SKM-1 treated with dmso at 0.1 percent for 144 hours (cell line): ENCODE results near the gene MACROD2.

ENCODE experiments used
- DNase-seq: peaks from one replicate; lab custom pipeline; 2025; ENCODE audit not compliant: unreplicated experiment; lab: John Stamatoyannopoulos, UW

Gene MACROD2

DNA sequence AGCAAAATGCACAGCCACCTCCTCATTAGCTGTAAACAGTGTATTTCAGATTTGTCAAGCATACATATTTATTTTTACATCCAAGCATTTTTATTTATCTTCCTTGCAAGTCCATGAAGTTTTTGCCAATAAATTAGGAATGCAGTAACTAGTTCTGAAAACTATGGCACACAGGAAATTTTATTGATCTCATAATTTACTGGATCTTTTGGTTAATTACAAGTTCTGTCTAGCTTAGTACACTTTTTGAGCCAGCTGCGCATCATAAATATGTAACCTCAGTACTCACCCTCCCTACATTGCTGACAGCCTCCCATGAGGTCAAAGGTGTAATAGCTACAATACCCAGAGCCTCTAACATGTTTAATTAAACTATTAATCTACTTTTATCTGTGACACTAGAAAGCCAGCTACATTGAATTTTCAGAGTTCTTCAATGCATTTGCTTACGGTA, 1679.8 kb downstream of the MACROD2 start:
- DNase-seq: no peak

GRCh38 chr20:15675813-15676484, 1680.6 kb downstream of the MACROD2 start:
- DNase-seq: no peak

DNA sequence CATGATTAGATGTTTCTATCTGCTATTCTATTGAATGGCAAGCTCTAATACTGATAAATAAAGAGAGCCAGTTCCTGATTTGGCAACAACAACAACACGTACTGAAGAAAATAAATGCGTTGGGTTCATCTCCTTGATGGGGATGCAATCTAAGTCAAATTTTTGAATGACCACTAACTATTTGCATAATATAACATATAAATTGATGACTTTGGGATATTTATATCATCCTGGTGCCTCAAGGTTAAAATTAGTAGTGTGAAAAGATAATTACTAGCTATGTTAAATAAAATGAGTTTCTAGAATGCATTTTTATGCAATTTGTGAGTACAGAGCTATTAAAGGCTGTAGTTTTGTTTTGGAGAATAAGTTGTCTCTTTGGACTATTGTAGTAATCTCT, 1681.5 kb downstream of the MACROD2 start:
- no peak for DNase-seq

- DNase-seq: no peak
Measured at GRCh38 chr20:15682690-15683089, 1687.4 kb downstream of the MACROD2 start.

- no peak for DNase-seq
Measured at GRCh38 chr20:15692570-15692969, 1697.3 kb downstream of the MACROD2 start.

- DNase-seq: no peak
Measured at GRCh38 chr20:15699431-15700146, 1704.3 kb downstream of the MACROD2 start.

GRCh38 chr20:15700147-15700765, 1704.9 kb downstream of the MACROD2 start:
- no peak for DNase-seq

GRCh38 chr20:15702161-15702560, 1706.8 kb downstream of the MACROD2 start:
- DNase-seq: no peak

DNA sequence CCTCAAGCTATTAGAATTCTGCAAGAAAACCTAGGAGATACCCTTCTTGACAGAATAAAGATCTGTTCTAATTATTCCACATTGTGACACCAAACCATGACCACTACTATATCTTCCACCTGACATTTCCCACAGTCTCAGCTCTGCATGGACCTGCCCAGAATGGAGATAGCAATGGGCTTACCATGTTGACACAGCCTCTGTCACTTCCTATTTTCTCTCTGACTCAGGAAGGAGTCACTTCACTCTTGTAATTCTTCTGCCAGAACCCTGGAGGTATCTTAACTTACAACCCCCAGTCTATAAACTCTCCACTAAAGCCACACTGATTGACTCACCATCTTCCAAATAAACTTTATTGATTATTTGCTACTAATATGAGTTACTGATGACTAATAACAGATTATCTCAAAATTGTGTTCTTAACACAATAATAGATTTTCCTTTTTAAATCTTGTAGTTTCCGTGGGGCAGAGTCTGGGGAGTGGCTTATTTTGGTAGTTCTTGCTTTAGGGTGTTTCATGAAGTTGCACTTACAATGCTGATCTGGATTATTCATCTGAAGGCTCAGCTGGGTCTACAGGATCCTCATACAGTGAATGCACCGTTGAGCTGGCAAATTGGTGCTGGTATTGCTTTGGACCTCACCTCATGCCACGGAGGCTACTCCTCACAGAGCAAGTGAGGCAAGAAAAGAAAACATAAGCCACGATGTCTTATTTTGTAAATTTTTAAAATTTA, 1708.0 kb downstream of the MACROD2 start:
- no peak for DNase-seq

- no peak for DNase-seq
Measured at GRCh38 chr20:15705975-15706374, 1710.7 kb downstream of the MACROD2 start.

DNA sequence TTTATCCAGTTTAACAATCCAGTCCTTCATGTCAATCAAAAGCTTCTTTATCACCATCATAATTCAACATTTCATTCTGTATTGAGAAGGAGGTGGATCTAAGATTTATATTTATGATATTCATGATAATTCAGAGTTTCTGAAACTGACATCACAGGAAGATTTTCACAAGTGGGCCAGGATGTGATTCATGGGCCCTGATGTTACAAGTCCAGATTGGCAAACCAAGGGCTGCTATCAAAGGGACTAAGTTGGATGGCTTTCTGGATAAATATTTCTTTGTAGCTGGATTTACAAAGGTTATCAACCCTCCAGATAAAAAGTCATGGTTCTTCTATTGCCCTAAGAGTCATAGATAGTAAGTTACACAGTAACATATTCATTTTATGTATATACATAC, 1711.4 kb downstream of the MACROD2 start:
- no peak for DNase-seq

DNA sequence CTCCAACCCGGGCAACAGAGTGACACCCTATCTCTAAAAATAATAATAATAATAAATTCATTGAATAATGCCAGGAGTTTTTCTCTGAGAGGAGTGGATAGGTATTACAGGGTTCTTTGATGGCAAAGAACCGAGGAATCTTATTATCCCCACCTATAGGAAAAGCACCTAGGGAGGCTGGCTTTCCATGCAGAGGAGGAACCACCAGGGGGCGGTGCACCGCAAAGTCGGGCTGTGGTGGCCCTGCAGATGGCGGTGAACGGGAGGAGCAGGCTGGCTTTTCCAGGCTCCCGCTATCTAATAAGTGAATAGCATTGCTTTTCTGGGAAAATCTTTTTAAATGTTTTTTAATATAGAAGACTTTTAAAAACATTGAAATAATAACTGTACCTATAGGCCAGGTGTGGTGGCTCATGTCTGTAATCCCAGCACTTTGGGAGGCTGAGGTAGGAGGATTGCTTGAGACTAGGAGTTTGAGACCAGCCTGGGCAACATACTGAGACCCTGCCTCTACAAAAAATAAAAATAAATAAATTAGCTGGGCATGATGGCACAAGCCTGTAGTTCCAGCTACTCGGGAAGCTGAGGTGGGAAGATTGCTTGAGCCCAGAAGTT, 1713.8 kb downstream of the MACROD2 start:
- DNase-seq: peak; percentile 1

- DNase-seq: no peak
Measured at GRCh38 chr20:15710636-15711035, 1715.3 kb downstream of the MACROD2 start.

DNA sequence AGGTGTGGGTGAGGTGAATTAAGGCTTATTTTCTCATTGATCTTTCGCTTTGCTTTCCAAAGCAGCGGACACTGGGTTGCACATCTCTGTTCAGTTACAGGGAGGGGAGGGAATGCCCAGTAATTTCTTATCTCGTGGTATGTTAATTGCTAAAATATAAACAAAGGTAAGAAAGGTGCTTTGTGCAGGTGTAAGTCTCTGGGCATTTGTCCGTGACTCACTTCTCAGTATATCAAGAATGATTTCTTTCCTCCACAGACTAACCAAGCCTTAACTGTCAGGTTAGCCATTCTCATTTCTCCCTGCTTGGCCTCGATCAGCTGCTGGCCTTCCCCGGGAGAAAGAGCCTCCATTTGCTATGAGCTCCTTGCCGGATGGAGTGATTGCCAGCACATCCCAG, 1715.9 kb downstream of the MACROD2 start:
- no peak for DNase-seq

DNA sequence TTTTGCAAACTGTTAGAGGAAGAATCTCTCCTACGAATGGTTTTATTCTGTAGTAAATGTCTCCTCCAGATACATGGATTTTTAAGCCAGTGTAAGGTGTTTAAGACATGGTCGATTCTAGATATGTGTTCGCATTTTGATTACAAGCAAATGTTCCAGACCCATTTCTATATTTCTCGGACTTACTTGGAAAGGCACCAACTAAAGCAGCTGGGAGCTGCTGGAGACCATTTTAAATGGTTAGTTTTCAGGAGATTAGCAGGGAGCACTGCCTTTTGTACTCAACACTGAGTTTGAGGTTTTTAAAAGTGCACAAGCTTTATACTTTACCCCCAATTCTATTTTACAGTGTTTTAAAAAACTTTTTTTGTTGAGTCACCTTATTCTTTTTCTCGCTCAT, 1720.9 kb downstream of the MACROD2 start:
- no peak for DNase-seq

- no peak for DNase-seq
Measured at GRCh38 chr20:15726416-15726815, 1731.1 kb downstream of the MACROD2 start.

DNA sequence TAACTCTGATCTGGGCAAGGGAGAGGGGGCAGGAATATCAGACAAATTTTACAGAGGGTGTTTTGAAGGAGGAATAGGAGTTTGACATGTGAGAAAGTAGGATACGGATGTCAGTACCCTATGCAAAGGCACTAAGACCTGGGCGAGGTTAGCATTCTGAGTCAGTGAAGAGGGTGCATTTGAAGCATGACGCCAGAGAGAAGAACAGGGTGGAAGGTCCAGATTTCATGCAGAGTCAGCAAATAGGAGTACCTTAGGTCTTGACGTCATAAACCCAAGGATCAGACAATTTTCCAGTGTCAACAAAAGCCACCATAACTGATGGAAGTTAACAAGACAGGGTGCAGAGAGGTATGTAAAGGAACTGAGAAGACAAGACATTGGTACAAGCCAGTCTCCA, 1738.7 kb downstream of the MACROD2 start:
- no peak for DNase-seq

DNA sequence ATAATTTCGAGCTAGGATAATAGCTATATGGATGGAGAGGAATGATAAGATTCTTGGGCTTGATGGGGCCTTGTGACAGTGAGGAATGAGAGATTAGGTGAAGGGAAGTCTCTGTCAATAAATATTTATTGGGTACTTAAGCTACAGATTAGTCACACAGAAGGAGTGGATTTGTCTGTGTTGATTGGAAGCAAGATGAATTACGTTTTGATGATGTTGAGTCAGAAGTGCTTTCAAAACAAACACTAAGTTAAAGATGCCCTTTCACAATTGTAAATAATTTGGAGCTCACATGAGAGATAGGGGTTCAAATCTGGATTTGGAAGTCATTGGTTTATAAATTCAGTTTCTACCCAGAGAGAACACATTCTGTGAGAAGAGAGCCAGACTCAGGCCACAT, 1743.7 kb downstream of the MACROD2 start:
- DNase-seq: no peak

DNA sequence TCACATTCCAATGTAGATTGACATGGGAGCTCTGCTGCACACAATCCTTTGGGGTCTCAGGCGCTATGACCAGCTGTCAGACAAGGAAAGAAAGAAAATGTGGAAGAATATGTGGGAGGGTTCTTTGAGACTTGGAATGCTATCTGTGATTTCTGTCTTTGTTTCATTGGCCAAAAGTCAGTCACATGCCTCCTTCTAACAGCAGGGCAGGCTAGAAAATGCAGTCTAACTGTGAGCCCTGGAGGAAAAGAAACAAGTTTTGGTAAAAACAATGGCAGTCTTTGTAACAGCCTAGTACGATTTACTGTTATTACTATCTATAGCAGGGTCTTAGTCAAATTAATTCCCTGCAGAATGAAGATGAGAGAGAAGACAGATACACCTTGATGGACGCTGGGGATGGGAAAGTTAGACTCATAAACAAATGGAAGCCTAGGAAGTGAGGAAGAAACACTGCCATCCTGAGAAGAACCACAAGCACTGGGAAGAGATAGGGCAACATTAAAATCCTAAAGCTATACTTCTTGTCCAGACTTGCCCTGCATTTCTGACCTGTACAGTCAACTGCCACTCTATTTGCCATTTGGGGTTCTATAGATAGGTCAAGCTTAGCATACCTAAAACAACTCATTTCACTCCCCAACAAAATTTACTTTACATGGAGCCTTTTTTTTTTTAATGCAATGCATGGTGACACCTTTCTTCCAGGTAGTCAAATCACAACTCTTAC, 1744.9 kb downstream of the MACROD2 start:
- no peak for DNase-seq

DNA sequence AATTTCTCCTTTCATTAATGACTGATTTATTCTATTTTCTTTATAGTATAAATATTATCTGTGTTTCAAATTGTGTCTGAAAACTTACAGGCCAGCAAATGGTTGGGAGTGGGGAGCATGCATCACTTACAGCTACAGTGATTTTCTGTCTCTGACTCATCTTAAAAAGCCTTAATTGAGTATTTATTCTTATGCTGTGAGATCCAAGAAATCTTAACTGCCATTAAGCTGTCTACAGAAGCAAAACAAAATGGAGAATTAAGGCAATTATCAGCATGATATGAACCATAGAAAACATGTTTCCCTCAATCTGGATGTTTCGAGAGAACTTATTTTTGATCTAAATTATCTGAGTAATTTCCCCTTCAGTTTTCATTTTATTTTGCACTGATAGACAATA, 1746.8 kb downstream of the MACROD2 start:
- no peak for DNase-seq
